AG10803 (cell line): Measurements from ENCODE around the gene CDHR5.

ENCODE experiments used
- DNase-seq: peaks from one replicate; pipeline ENCODE4 v3.0.0; 2010; ENCODE audit warnings: low read depth
- H3K4me3 ChIP-seq: 2 replicates; pipeline ENCODE4 v1.5.1; 2011; ENCODE audit warnings: mild to moderate bottlenecking, low read length, control low read depth
- TF ChIP-seq, protein P1 (sequence below): conservative IDR thresholded peaks from 2 replicates; pipeline ENCODE4 v1.5.1; 2011; ENCODE audit warnings: mild to moderate bottlenecking, low read length, control low read depth, inconsistent platforms

CDHR5 gene

GRCh38 chr11:624705-625635, at the start of gene CDHR5:
CDHR5 (minus strand) TSS chr11:624955; CDS start chr11:624902, 53 bp downstream.
- no peak for DNase-seq
- TF ChIP-seq, protein P1, sequence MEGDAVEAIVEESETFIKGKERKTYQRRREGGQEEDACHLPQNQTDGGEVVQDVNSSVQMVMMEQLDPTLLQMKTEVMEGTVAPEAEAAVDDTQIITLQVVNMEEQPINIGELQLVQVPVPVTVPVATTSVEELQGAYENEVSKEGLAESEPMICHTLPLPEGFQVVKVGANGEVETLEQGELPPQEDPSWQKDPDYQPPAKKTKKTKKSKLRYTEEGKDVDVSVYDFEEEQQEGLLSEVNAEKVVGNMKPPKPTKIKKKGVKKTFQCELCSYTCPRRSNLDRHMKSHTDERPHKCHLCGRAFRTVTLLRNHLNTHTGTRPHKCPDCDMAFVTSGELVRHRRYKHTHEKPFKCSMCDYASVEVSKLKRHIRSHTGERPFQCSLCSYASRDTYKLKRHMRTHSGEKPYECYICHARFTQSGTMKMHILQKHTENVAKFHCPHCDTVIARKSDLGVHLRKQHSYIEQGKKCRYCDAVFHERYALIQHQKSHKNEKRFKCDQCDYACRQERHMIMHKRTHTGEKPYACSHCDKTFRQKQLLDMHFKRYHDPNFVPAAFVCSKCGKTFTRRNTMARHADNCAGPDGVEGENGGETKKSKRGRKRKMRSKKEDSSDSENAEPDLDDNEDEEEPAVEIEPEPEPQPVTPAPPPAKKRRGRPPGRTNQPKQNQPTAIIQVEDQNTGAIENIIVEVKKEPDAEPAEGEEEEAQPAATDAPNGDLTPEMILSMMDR: no peak
- H3K4me3 ChIP-seq: no peak within 1 kb of the TSS

DNA sequence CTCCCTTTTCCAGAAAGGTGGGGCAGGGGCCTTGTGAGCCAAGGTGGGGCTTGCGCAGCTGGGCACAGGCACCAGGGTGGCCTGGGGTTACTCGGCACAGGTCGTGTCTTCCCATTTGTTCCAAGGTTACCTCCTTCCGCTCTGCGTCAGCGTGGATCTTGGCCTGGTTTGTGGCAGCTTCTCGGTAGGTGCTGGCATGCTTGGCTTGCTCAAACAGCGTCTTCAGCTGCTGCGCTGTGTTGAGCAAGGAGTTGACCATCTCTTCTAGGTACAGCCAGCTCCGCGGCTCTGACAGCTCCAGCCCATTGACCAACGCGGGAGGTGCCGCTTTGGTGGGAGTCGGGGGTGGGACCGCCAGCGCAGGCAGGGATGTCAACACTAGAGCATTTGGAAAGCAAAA, 49.7 kb upstream of the CDHR5 start:
- no peak for DNase-seq
- TF ChIP-seq, protein P1: no peak
- H3K4me3 ChIP-seq: no peak overlapping the region

- TF ChIP-seq, protein P1: no peak
- no peak for DNase-seq
- no peak overlapping the region for H3K4me3 ChIP-seq
These were observed 49.1 kb upstream of the CDHR5 start for GRCh38 chr11:673866-674265.

- TF ChIP-seq, protein P1: no peak
- DNase-seq: peak; percentile 74
These were observed 41.0 kb upstream of the CDHR5 start for GRCh38 chr11:665704-666281.

GRCh38 chr11:665062-665703, 40.4 kb upstream of the CDHR5 start:
- TF ChIP-seq, protein P1: no peak
- H3K4me3 ChIP-seq: no peak overlapping the region
- DNase-seq: peak; percentile 28

More at GRCh38 chr11:665704-666281, 41.0 kb upstream of the CDHR5 start:
- H3K4me3 ChIP-seq: no peak overlapping the region

GRCh38 chr11:662689-663274, 38.0 kb upstream of the CDHR5 start:
- no peak overlapping the region for H3K4me3 ChIP-seq
- peak; percentile 57 for DNase-seq
- TF ChIP-seq, protein P1: peak; percentile 68
